K562 (cell line): ENCODE measurements around the gene SLCO6A1. TPM values are rescaled to one million over a fixed set of nuclear protein-coding genes. Genes with fewer than 3 reads are reported as not detected.

Experiments
- ATAC-seq: fragments of 200-7000 bp; cut with Tn5 transposase; 3 replicates; pipeline ENCODE4 v1.9.1; 2020; ENCODE audit warnings: moderate library complexity
- BruUV-seq: library from RNA; stranded (reverse); fragments of 400-500 nt; replicated peaks from 2 replicates; lab custom pipeline; 2021; lab: Mats Ljungman, UMichigan
- CTCF ChIA-PET: fragments of 300-600 bp; formaldehyde crosslinking; extraction: SDS; loops from one replicate; lab custom pipeline; 2021; ENCODE audit warnings: low intra/inter-chr PET ratio; lab: Yijun Ruan, JAX
- POLR2A ChIA-PET: fragments of 300-600, 350-650 bp; sonication (Branson Sonifier 250); formaldehyde crosslinking; extraction: SDS; loops from one replicate; lab custom pipeline; 2021; ENCODE audit warnings: antibody characterized with exemption, inconsistent platforms; lab: Yijun Ruan, JAX
- DNase-seq, 4 experiments: peaks; one replicate each; pipeline versions ENCODE4 v3.0.0 to v3.0.0-alpha.2; 2011 to 2018; ENCODE audit warnings: low spot score in 3 of 4, mixed read lengths in 3 of 4; ENCODE audit errors: extremely low read depth in 1 of 4
- FAIRE-seq: peaks from 2 replicates; lab custom pipeline; 2011; peaks lifted over from hg19 to GRCh38; lab: Jason Lieb, UNC
- H2AFZ ChIP-seq: 2 replicates; pipeline ENCODE4 v1.6.0; 2011; ENCODE audit warnings: low read depth, low read length, control low read depth, inconsistent platforms
- H3K27ac ChIP-seq: fragments of 200-600 bp; 3 replicates; pipeline ENCODE4 v1.8.0; 2011; ENCODE audit warnings: low read depth, mild to moderate bottlenecking, control low read depth, inconsistent platforms, low read length, moderate library complexity, mixed read lengths; ENCODE audit errors: extremely low read depth
- H3K27me3 ChIP-seq, 2 experiments: fragments of 300-600 bp in 1 of 2; 2 replicates in 1 of 2; 3 replicates in 1 of 2; pipeline versions ENCODE4 v1.6.0 to v1.8.0; 2011; ENCODE audit warnings: inconsistent platforms in 2 of 2, low read length in 2 of 2, mild to moderate bottlenecking in 1 of 2, mixed read lengths in 1 of 2, moderate library complexity in 1 of 2; ENCODE audit not compliant: control insufficient read depth in 2 of 2, insufficient read depth in 2 of 2
- H3K36me3 ChIP-seq: fragments of 300-600 bp; 3 replicates; pipeline ENCODE4 v1.8.0; 2011; ENCODE audit warnings: mild to moderate bottlenecking, low read length, inconsistent platforms; ENCODE audit not compliant: control insufficient read depth, insufficient read depth
- H3K4me1 ChIP-seq, 2 experiments: fragments of 200-600 bp in 1 of 2; replicated peaks in 1 of 2; 2 replicates in 1 of 2; 3 replicates in 1 of 2; pipeline versions ENCODE4 v1.5.1 to v1.8.0; 2011; ENCODE audit warnings: inconsistent platforms in 2 of 2, low read length in 2 of 2, mild to moderate bottlenecking in 1 of 2, mixed read lengths in 1 of 2, moderate library complexity in 1 of 2; ENCODE audit not compliant: control insufficient read depth in 2 of 2, insufficient read depth in 2 of 2
- H3K4me2 ChIP-seq: 2 replicates; pipeline ENCODE4 v1.6.1; 2011; ENCODE audit warnings: low read length, control low read depth, inconsistent platforms, mixed read lengths; ENCODE audit not compliant: insufficient read depth
- H3K4me3 ChIP-seq: fragments of 200-600 bp; sonication (generic), shearing (Covaris generic); 2 replicates; pipeline ENCODE4 v1.5.1; 2016; ENCODE audit warnings: control low read depth, inconsistent platforms
- H3K79me2 ChIP-seq: fragments of 200-600 bp; 3 replicates; pipeline ENCODE4 v1.8.0; 2011; ENCODE audit warnings: low read length, inconsistent platforms; ENCODE audit not compliant: control insufficient read depth, insufficient read depth
- H3K9ac ChIP-seq, 2 experiments: 2 replicates each; pipeline versions ENCODE4 v1.6.0 to v1.6.1; 2011; ENCODE audit warnings: low read depth in 2 of 2, low read length in 2 of 2, control low read depth in 1 of 2, inconsistent platforms in 1 of 2, mild to moderate bottlenecking in 1 of 2, mixed read lengths in 1 of 2; ENCODE audit not compliant: insufficient read depth in 1 of 2
- H3K9me1 ChIP-seq: one replicate; pipeline ENCODE4 v1.6.0; 2011; ENCODE audit warnings: inconsistent platforms, mild to moderate bottlenecking, low read length, moderate library complexity; ENCODE audit not compliant: control insufficient read depth, insufficient read depth
- H3K9me3 ChIP-seq: replicated peaks from 2 replicates; pipeline ENCODE4 v1.5.1; 2011; ENCODE audit warnings: low read depth, low read length, inconsistent platforms; ENCODE audit not compliant: control insufficient read depth, insufficient read depth
- H4K20me1 ChIP-seq: replicated peaks from 2 replicates; pipeline ENCODE4 v1.6.1; 2011; ENCODE audit warnings: low read length, inconsistent platforms, mixed read lengths; ENCODE audit not compliant: control insufficient read depth, insufficient read depth
- BCLAF1 ChIP-seq, 2 experiments: fragments of 450-650 bp in 1 of 2; IDR thresholded peaks; 2 replicates each; pipeline ENCODE4 v1.6.1; 2011 to 2017; ENCODE audit warnings: low read depth in 2 of 2, antibody characterized with exemption in 1 of 2, borderline replicate concordance in 1 of 2, low read length in 1 of 2, mild to moderate bottlenecking in 1 of 2, mixed read lengths in 1 of 2; ENCODE audit not compliant: control insufficient read depth in 1 of 2
- BDP1 ChIP-seq: IDR thresholded peaks from 3 replicates; pipeline ENCODE4 v1.6.1; 2011; ENCODE audit not compliant: insufficient read length, insufficient read depth
- KLF13 ChIP-seq: fragments of 450-650 bp; IDR thresholded peaks from 2 replicates; pipeline ENCODE4 v1.6.1; 2016; ENCODE audit warnings: missing genetic modification characterization, low read depth, mild to moderate bottlenecking, missing compliant biosample characterization, moderate library complexity, borderline replicate concordance
- TARDBP ChIP-seq: fragments of 450-650 bp; IDR thresholded peaks from 2 replicates; pipeline ENCODE4 v1.6.1; 2016
- TSHZ1 ChIP-seq: fragments of 250-450 bp; sonication (Bioruptor Pico); IDR thresholded peaks from 2 replicates; pipeline ENCODE4 v1.4.0; 2020; ENCODE audit warnings: mild to moderate bottlenecking, moderate library complexity
- ZNF76 ChIP-seq: fragments of 250-450 bp; sonication (Bioruptor Pico); IDR thresholded peaks from 2 replicates; pipeline ENCODE4 v1.4.0; 2020; ENCODE audit warnings: mild to moderate bottlenecking, moderate library complexity, borderline replicate concordance
- in situ Hi-C: fragments of 300-500 bp; cut with MboI; formaldehyde crosslinking; loops from 4 replicates; pipeline ENCODE4 v1.15.0; 2018; ENCODE audit warnings: inconsistent platforms, mixed read lengths
- intact Hi-C: fragments of 100-400 bp; cut with micrococcal nuclease; formaldehyde crosslinking; loops from 2 replicates; pipeline ENCODE4 v1.14.2; 2022
- polyA plus RNA-seq, 8 experiments: library from polyadenylated mRNA; depleted of rRNA in 4 of 8; stranded (reverse) in 5 of 8; unstranded in 3 of 8; fragments of >200 nt; fragmentation: Nextera tagmentation in 2 of 8; fragmentation: Illumina TruSeq in 1 of 8; extraction: Ambion mirVana in 2 of 8; extraction: Trizol in 1 of 8; gene quantifications; 2 replicates each; pipeline versions ENCODE4 v1.2.1 to v1.2.3, GENCODE V29; 2011 to 2014; ENCODE audit warnings: inconsistent platforms in 1 of 8, missing spikeins in 1 of 8
- total RNA-seq, 7 experiments: library from RNA; depleted of rRNA in 6 of 7; stranded (reverse); fragments of >200 nt in 6 of 7; fragmentation: Illumina TruSeq in 2 of 7; extraction: Trizol in 2 of 7; gene quantifications; 2 replicates each; pipeline versions ENCODE4 v1.2.1 to v1.2.3, GENCODE V29; 2011 to 2021; ENCODE audit warnings: low replicate concordance in 1 of 7
- TF ChIP-seq, protein P1 (sequence below): fragments of 450-650 bp; IDR thresholded peaks from 2 replicates; pipeline ENCODE4 v1.6.1; 2018; ENCODE audit not compliant: partially characterized antibody

SLCO6A1 gene
- total and polyA plus RNA-seq, 9 of the 15 experiments (the other 6 are each of a cell fraction or from before 2014, with no cell fraction given): 0.04 to 0.20 (median 0.11) TPM; not detected in 6

DNA sequence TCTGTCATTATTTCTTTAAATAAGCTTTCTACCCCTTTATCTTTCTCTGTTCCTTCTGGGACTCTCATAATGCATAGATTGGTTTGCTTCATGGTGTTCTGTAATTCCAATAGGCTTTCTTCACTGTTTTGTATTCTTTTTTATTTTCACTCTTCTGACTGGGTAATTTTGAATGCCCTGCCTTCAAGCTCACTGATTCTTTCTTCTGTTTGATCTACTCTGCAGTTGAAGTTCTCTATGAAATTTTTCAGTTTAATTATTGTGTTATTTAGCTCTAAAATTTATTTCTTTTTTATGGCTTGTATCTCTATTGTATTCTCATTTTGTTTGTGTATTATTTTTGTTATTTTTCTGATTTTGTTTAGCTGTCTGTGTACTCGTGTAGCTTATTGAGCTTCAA is 113.4 kb downstream of the SLCO6A1 start (continued):
- TF ChIP-seq TSHZ1 (CRISPR knock-in tag): no peak
- no peak for TF ChIP-seq TARDBP

GRCh38 chr5:102380174-102380573 is 118.6 kb downstream of the SLCO6A1 start:
- Histone ChIP-seq H3K9ac (no peak overlapping the region), H3K36me3 (no peaks in the 10 kb centered on the region), H3K79me2 (no peaks in the 10 kb centered on the region), H3K4me3 (no peak overlapping the region), H3K27me3 (no peaks in the 10 kb centered on the region), H4K20me1 (no peaks in the 10 kb centered on the region), H3K9me3 (0 out of 2 replicates have a peak, but pooled peaks cover 1% of the 10 kb centered on the region), H3K27ac (no peak overlapping the region), H3K4me1 (no peaks in the 10 kb centered on the region), H3K4me2 (no peak overlapping the region), H2AFZ (no peak overlapping the region), H3K9me1 (no peaks in the 10 kb centered on the region)
- no TSS peak for BruUV-seq
- in situ Hi-C loops: no loop called here
- ChIA-PET POLR2A (no interaction called here), CTCF (no interaction called here)
- no peak for FAIRE-seq
- intact Hi-C loops: no loop called here
- ATAC-seq: no peak
- no peak for DNase-seq
- TF ChIP-seq BDP1: no peak
- TF ChIP-seq, protein P1, sequence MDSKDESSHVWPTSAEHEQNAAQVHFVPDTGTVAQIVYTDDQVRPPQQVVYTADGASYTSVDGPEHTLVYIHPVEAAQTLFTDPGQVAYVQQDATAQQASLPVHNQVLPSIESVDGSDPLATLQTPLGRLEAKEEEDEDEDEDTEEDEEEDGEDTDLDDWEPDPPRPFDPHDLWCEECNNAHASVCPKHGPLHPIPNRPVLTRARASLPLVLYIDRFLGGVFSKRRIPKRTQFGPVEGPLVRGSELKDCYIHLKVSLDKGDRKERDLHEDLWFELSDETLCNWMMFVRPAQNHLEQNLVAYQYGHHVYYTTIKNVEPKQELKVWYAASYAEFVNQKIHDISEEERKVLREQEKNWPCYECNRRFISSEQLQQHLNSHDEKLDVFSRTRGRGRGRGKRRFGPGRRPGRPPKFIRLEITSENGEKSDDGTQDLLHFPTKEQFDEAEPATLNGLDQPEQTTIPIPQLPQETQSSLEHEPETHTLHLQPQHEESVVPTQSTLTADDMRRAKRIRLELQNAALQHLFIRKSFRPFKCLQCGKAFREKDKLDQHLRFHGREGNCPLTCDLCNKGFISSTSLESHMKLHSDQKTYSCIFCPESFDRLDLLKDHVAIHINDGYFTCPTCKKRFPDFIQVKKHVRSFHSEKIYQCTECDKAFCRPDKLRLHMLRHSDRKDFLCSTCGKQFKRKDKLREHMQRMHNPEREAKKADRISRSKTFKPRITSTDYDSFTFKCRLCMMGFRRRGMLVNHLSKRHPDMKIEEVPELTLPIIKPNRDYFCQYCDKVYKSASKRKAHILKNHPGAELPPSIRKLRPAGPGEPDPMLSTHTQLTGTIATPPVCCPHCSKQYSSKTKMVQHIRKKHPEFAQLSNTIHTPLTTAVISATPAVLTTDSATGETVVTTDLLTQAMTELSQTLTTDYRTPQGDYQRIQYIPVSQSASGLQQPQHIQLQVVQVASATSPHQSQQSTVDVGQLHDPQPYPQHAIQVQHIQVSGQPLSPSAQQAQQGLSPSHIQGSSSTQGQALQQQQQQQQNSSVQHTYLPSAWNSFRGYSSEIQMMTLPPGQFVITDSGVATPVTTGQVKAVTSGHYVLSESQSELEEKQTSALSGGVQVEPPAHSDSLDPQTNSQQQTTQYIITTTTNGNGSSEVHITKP: no peak
- TF ChIP-seq KLF13 (tag): no peak
- no peak for TF ChIP-seq ZNF76 (CRISPR knock-in tag)
- no peak for TF ChIP-seq BCLAF1 (IDR thresholded peaks at IDR 0.05; ENCODE audit: borderline replicate concordance in 1 of 2, control insufficient read depth in 1 of 2, low read depth in 2 of 2, low read length in 1 of 2)
